Breast epithelium (tissue), 3 donors: Measurements from ENCODE around the gene EVC.

Experiments
- CTCF ChIP-seq, 3 donors: fragments of 450-650 bp; IDR thresholded peaks; one replicate each; pipeline ENCODE4 v1.5.1; 2016 to 2017; ENCODE audit warnings: antibody characterized with exemption in 3 of 3, mild to moderate bottlenecking in 3 of 3, moderate library complexity in 3 of 3
- POLR2A ChIP-seq: fragments of 450-650 bp; IDR thresholded peaks from one replicate; pipeline ENCODE4 v1.6.1; 2016; ENCODE audit warnings: antibody characterized with exemption, mild to moderate bottlenecking, moderate library complexity
- POLR2AphosphoS5 ChIP-seq, 3 donors: sonication (generic); formaldehyde crosslinking; IDR thresholded peaks; one replicate each; pipeline ENCODE4 v1.6.1; 2017; ENCODE audit warnings: antibody characterized with exemption in 3 of 3

- TF ChIP-seq POLR2AphosphoS5 (IDR thresholded peaks at IDR 0.05) (no peak), CTCF (IDR thresholded peaks at IDR 0.05) (no peak), POLR2A (no peak)
Measured at GRCh38 chr4:5712931-5713330, 1.9 kb downstream of the EVC start.
